GM19240 (cell line): ENCODE data around the gene PLAC9.
A peak's percentile ranks its signal among the peaks of the same experiment; 100 is the strongest.

Experiments
- DNase-seq: peaks from one replicate; pipeline ENCODE4 v3.0.0; 2011; ENCODE audit warnings: low spot score; ENCODE audit not compliant: insufficient read length

PLAC9 gene

DNA sequence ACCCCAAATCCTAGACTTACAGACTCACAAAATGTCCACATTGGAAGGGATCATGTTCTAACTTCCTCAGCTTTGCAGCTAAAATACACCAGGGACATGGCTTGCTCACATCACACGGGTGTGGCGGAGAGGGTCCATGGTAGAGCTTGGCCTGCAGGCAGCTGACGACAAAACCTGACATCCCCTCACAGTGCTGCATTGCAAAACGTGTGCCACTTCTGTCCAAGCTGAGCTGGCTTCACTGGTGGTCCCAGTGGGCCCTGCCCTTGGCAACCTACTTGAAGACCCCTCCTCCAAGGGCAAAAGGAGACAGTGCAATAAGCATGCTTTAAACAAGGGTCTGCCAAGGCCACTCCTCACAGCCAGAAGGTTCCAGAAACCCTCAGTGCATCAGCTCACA is 50.9 kb downstream of the PLAC9 start:
- DNase-seq, result no peak

- DNase-seq, result no peak
These were observed 51.8 kb downstream of the PLAC9 start for GRCh38 chr10:80184291-80184690.

- DNase-seq, result no peak
These were observed 53.2 kb downstream of the PLAC9 start for GRCh38 chr10:80185578-80186299.

DNA sequence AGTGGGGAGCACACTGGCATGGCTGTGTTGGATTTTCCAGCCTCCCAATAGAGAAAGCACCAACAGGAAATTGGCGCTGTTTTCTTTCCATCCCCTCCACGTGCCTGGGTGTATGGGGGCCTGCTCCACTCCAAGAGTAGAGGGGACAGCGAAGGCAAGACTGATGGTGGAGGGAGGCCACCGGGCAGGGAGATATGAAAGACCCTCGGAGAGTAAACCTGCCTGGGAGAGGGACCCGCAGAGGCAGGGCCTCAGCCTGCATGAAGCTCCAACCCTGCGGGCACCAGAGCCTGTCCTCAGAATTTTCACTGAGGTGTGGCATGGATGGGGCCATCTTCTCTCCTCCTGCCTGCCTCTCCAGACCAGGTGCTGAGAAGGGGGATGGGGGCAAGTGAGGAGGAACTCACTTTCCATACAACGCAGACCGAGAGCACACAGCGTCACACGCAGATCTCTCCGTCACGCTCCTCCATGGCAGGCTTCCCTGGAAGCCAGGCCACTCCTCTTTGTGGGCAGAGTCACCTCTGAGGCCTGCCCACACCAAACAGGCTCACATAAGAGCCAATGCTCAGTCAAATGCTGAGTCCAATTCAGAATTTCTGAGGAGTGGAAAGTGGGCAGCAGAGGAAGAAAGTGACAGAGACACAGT is 54.0 kb downstream of the PLAC9 start:
- DNase-seq, result no peak

- no peak for DNase-seq
These were observed 54.5 kb downstream of the PLAC9 start for GRCh38 chr10:80187060-80187459.

DNA sequence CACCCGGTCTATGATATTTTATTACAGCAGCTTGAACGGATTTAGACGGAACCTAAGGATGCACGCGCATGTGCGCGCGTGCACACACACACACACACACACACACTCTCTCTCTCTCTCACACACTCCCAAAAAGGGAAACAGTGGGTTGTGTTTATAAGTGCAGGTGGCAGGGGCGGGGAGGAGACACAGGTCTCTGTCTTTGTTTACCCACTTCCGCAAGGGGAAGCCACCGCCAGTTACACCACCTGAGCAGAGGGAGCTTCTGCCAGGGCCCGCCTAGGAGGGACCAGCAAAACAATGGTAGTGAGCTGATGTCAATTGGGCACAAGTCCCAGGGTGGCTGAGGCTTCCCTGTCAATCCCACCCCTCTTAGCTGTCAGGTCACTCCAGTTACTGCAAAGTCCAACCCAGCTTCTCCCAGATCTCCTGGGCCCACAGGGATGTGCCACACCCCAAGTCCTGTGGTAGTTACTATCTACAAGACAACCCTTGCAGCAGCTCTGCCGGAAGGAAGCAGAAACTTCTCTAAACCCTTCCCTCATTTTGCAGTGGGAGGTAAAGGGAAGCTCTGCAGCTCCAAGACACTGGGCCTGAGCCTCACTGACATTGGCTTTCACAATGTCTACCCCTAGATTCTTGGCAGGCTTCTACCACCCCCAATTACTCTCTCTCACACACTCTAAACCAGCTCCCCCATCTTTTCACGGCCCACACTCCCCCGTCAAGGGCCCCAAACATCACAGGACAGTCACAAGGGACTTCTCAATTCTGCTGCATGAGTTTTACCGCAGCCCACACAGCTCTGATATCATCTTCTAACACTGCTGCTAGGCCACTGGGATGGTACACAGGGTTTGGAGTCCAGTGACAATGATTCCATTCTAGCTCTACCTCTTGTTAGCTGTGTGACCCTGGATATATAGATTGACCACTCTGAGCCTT is 55.2 kb downstream of the PLAC9 start:
- DNase-seq, result peak; percentile 61

- DNase-seq, result no peak
These were observed 56.2 kb downstream of the PLAC9 start for GRCh38 chr10:80188713-80189112.

GRCh38 chr10:80191589-80192270 is 59.2 kb downstream of the PLAC9 start:
- DNase-seq, result no peak

DNA sequence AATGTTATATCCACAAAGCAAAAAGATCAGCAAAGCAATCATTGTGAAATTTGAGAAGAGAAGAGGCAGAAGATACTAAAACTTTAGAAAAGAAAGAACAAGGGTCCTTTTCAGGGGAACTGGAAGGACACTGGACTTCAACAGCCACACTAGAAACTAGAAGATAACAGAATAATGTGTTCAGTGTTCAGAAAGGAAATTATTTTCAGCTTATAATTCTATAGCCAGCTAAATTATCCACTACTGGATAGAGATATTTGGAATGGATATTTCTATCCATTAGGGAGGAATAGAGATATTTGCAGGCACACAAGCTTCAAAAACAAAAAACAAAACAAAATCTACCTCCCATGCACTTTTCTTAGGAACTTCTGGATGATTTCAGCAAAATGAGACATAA is 60.0 kb downstream of the PLAC9 start:
- DNase-seq, result no peak

DNA sequence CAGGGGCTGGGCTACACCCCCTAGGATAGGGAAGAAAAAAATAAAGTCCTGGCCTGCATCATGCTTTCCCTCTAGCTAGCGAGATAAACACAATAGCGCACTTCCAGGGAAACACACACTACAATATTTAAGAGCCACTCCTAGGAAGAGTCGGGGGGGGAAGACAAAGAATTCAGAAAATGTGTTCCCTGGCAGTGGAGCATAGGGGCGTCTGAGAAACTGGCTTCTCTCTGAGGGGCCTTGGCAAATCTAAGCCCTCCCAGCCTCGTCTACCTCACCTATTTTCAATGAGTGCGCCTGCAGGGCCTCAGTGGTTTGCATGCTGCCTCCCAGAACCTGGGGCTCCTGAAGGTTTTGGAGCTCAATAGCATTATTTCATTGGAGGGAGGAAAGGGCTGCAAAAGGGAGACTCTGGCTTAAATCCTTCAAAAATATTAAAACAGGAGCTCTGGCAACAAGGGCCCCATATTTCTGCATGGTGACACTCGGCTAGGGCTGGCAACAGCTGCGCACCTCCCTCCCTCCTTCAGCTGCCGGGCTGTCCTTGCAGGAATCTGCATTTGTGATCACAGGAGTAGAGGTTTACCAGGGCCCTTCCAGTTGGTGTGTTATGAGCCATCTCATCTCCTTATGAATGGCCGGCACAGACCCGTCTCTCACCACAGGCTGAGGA is 62.0 kb downstream of the PLAC9 start:
- no peak for DNase-seq
